A673 (cell line): ENCODE results near the gene SLC1A5.

ENCODE experiments used
- EZH2 ChIP-seq: fragments of 200-600 bp; sonication (generic); IDR thresholded peaks from 2 replicates; pipeline ENCODE4 v1.6.1; 2017; ENCODE audit warnings: borderline replicate concordance, low read depth, mild to moderate bottlenecking, mixed read lengths, antibody characterized with exemption, low read length; ENCODE audit not compliant: poor library complexity, severe bottlenecking
- TF ChIP-seq, protein P1 (sequence below): fragments of 300-800, 200-600 bp; sonication (generic); conservative IDR thresholded peaks from 2 replicates; pipeline ENCODE4 v1.5.1; 2017; ENCODE audit warnings: low read depth, mild to moderate bottlenecking, antibody characterized with exemption, low read length, moderate library complexity, mixed read lengths

DNA sequence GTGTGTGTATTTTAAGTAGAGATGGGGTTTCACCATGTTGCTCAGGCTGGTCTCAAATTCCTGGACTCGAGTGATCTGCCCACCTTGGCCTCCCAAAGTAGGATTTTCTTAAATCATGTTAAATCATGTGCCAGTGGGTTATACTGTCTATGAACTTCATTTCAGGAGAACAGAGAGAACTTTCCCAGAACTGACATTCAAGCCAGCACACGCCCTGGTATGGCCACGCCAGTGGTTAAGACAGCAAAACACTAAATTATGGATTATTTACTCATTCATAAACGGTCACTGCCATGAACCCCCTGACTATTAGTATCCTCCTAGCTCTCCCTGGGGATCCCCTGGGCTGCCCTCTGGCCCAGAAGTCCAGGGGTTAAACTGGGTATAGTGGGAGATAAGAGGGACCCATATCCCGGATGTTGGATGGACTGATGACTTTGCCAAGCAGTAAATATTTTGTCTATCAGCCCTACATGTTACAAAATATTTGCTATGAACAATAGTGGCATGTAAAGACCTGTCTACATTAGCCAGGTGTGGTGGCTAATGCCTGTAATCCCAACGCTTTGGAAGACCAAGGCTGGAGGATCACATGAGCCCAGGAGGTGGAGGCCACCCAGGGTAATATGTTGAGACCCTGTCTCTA lies 26.0 kb downstream of the SLC1A5 start:
- TF ChIP-seq, protein P1, sequence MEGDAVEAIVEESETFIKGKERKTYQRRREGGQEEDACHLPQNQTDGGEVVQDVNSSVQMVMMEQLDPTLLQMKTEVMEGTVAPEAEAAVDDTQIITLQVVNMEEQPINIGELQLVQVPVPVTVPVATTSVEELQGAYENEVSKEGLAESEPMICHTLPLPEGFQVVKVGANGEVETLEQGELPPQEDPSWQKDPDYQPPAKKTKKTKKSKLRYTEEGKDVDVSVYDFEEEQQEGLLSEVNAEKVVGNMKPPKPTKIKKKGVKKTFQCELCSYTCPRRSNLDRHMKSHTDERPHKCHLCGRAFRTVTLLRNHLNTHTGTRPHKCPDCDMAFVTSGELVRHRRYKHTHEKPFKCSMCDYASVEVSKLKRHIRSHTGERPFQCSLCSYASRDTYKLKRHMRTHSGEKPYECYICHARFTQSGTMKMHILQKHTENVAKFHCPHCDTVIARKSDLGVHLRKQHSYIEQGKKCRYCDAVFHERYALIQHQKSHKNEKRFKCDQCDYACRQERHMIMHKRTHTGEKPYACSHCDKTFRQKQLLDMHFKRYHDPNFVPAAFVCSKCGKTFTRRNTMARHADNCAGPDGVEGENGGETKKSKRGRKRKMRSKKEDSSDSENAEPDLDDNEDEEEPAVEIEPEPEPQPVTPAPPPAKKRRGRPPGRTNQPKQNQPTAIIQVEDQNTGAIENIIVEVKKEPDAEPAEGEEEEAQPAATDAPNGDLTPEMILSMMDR, result no peak
- no peak for TF ChIP-seq EZH2
